HepG2 (cell line): ENCODE measurements around the gene ENAH.

Source experiments
- CTCF ChIP-seq: sonication (generic); formaldehyde crosslinking; IDR thresholded peaks from 2 replicates; pipeline ENCODE4 v1.5.0; 2020; ENCODE audit warnings: mild to moderate bottlenecking, missing genetic modification reagents, moderate library complexity
- HNF1B ChIP-seq: sonication (generic); formaldehyde crosslinking; IDR thresholded peaks from 2 replicates; pipeline ENCODE4 v1.5.1; 2020; ENCODE audit warnings: mild to moderate bottlenecking, moderate library complexity, missing genetic modification reagents
- PHF20 ChIP-seq: sonication (generic); formaldehyde crosslinking; IDR thresholded peaks from 2 replicates; pipeline ENCODE4 v1.5.0; 2020; ENCODE audit warnings: mild to moderate bottlenecking, missing genetic modification reagents
- TOE1 ChIP-seq: sonication (generic); formaldehyde crosslinking; IDR thresholded peaks from 2 replicates; pipeline ENCODE4 v1.4.0; 2020; ENCODE audit warnings: mild to moderate bottlenecking, missing genetic modification reagents

DNA sequence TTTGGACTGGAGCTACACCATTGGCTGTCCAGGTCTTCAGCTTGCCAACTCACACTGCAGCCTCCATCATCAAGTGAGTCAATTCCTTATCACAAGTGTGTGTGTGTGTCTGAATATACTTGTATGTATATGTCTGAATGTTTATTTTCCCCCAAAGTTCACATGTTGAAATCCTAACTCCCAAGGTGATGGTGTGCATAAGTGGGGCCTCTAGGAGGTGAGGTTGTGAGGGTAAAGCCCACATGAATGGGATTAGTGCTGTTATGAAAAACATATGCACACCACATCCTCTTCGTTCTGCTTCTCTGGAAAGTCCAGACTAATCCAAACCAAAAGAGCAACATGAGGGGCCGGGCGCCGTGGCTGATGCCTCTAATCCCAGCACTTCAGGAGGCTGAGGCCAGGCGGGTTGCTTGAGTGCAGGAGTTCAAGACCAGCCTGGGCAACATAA lies 176.4 kb downstream of the ENAH start:
- TF ChIP-seq CTCF (CRISPR knock-in tag) (no peak), HNF1B (CRISPR knock-in tag) (no peak), TOE1 (CRISPR knock-in tag) (no peak), PHF20 (no peak)
